ENCODE measurements around the gene OR9G1.
"Not testable (repeated sequence)": the region's sequence is repeated elsewhere in the genome, so short reads cannot be mapped to it uniquely, and the experiment has no call there.

The OR9G1 gene

GRCh38 chr11:56698795-56699194 is at the start of gene OR9G1:
OR9G1 (plus strand) TSS chr11:56699095; CDS start chr11:56700388, 1,293 bp downstream.
- no peak for DNase-seq (ENCODE audit: low read depth)

- DNase-seq (ENCODE audit: low read depth) = no peak
Observed at GRCh38 chr11:56659755-56660154, 39.1 kb upstream of the OR9G1 start.

- no peak for DNase-seq (ENCODE audit: low read depth)
Observed at GRCh38 chr11:56663386-56663785, 35.5 kb upstream of the OR9G1 start, which contains the start of gene OR5AR1. OR5AR1 (plus strand) TSS chr11:56663686; CDS start chr11:56663686, 0 bp downstream.

GRCh38 chr11:56670984-56671383 is 27.9 kb upstream of the OR9G1 start:
- DNase-seq (ENCODE audit: low read depth) = no peak

GRCh38 chr11:56688554-56689100 is 10.3 kb upstream of the OR9G1 start:
- no peak for DNase-seq (ENCODE audit: low read depth)

- DNase-seq (ENCODE audit: low read depth) = not testable (repeated sequence)
Observed at GRCh38 chr11:56691179-56691578, 7.7 kb upstream of the OR9G1 start.

- no peak for DNase-seq (ENCODE audit: low read depth)
Observed at GRCh38 chr11:56693428-56693827, 5.5 kb upstream of the OR9G1 start.

GRCh38 chr11:56700242-56700913 is 1.5 kb downstream of the OR9G1 start:
- DNase-seq (ENCODE audit: low read depth) = no peak

GRCh38 chr11:56700914-56701485 is 2.1 kb downstream of the OR9G1 start:
- no peak for DNase-seq (ENCODE audit: low read depth)

GRCh38 chr11:56705784-56706396 is 7.0 kb downstream of the OR9G1 start:
- no peak for DNase-seq (ENCODE audit: low read depth)

GRCh38 chr11:56706486-56706885 is 7.6 kb downstream of the OR9G1 start:
- DNase-seq (ENCODE audit: low read depth) = no peak

- no peak for DNase-seq (ENCODE audit: low read depth)
Observed at GRCh38 chr11:56714206-56714605, 15.3 kb downstream of the OR9G1 start.

- no peak for DNase-seq (ENCODE audit: low read depth)
Observed at GRCh38 chr11:56716379-56716854, 17.5 kb downstream of the OR9G1 start.

GRCh38 chr11:56720513-56720912 is 21.6 kb downstream of the OR9G1 start:
- DNase-seq (ENCODE audit: low read depth) = no peak

- DNase-seq (ENCODE audit: low read depth) = no peak
Observed at GRCh38 chr11:56740107-56740506, 41.2 kb downstream of the OR9G1 start.

- no peak for DNase-seq (ENCODE audit: low read depth)
Observed at GRCh38 chr11:56740886-56741285, 42.0 kb downstream of the OR9G1 start.

GRCh38 chr11:56748597-56748996 is 49.7 kb downstream of the OR9G1 start, which contains the start of gene OR9G4:
OR9G4 (minus strand) TSS chr11:56748697; CDS start chr11:56743766, 4,931 bp downstream.
- DNase-seq (ENCODE audit: low read depth) = no peak

- DNase-seq (ENCODE audit: low read depth) = no peak
Observed at GRCh38 chr11:56750190-56750589, 51.3 kb downstream of the OR9G1 start.

- no peak for DNase-seq (ENCODE audit: low read depth)
Observed at GRCh38 chr11:56751480-56751879, 52.6 kb downstream of the OR9G1 start.

All from activated T-cell treated with anti-CD3 and anti-CD28 coated beads for 48 hours (primary cell).